ENCODE data around the gene FLNB.
A peak's percentile ranks its signal among the peaks of the same experiment; 100 is the strongest.

Gene FLNB

GRCh38 chr3:58169371-58169770, 161.1 kb downstream of the FLNB start:
- DNase-seq = no peak

- no peak for DNase-seq
Measured at GRCh38 chr3:58170376-58170775, 162.2 kb downstream of the FLNB start.

- DNase-seq = no peak
Measured at GRCh38 chr3:58171126-58171525, 162.9 kb downstream of the FLNB start.

- DNase-seq = no peak
Measured at GRCh38 chr3:58173029-58173668, 164.9 kb downstream of the FLNB start.

GRCh38 chr3:58173669-58174398, 165.6 kb downstream of the FLNB start:
- no peak for DNase-seq

- DNase-seq = no peak
Measured at GRCh38 chr3:58175187-58175436, 166.9 kb downstream of the FLNB start.

- DNase-seq = no peak
Measured at GRCh38 chr3:58175437-58176184, 167.4 kb downstream of the FLNB start.

- DNase-seq = no peak
Measured at GRCh38 chr3:58176185-58176530, 167.9 kb downstream of the FLNB start.

- no peak for DNase-seq
Measured at GRCh38 chr3:58176827-58177489, 168.7 kb downstream of the FLNB start.

- DNase-seq = peak; percentile 19 to 43
Measured at GRCh38 chr3:58177747-58178527, 169.7 kb downstream of the FLNB start.

GRCh38 chr3:58178528-58179234, 170.5 kb downstream of the FLNB start:
- no peak for DNase-seq

GRCh38 chr3:58179235-58180098, 171.2 kb downstream of the FLNB start:
- no peak for DNase-seq

GRCh38 chr3:58180099-58180880, 172.1 kb downstream of the FLNB start:
- DNase-seq = no peak

- no peak for DNase-seq
Measured at GRCh38 chr3:58180940-58181587, 172.8 kb downstream of the FLNB start.

GRCh38 chr3:58183221-58183620, 175.0 kb downstream of the FLNB start:
- DNase-seq = no peak

GRCh38 chr3:58183891-58184290, 175.7 kb downstream of the FLNB start:
- no peak for DNase-seq

- DNase-seq = no peak
Measured at GRCh38 chr3:58184309-58184981, 176.2 kb downstream of the FLNB start.

- DNase-seq = no peak
Measured at GRCh38 chr3:58184982-58185360, 176.7 kb downstream of the FLNB start.

- DNase-seq = no peak
Measured at GRCh38 chr3:58188173-58188564, 179.9 kb downstream of the FLNB start.

Measured in NCI-H187 (cell line).